Endometrial microvascular endothelial cells (primary cell): ENCODE measurements around the gene TUFT1. TPM values are rescaled to one million over a fixed set of nuclear protein-coding genes. Genes with fewer than 3 reads are reported as not detected.
"Not testable (repeated sequence)": the region's sequence is repeated elsewhere in the genome, so short reads cannot be mapped to it uniquely, and the experiment has no call there.

ENCODE experiments used
- in situ Hi-C: cut with HindIII; loops from 2 replicates; pipeline ENCODE4 v1.10.0; 2017; ENCODE audit warnings: low sequenced_read_pairs, low pct_unique_long_range_greater_than_20kb; ENCODE audit errors: inconsistent ontology term
- total RNA-seq: library from RNA; depleted of rRNA; stranded (reverse); fragments of >200 nt; gene quantifications from one replicate; pipeline ENCODE4 v1.2.3, GENCODE V29; 2015; ENCODE audit errors: inconsistent ontology term

The TUFT1 gene
- total RNA-seq, 1 donor from 2014 or later: 4.3 TPM

DNA sequence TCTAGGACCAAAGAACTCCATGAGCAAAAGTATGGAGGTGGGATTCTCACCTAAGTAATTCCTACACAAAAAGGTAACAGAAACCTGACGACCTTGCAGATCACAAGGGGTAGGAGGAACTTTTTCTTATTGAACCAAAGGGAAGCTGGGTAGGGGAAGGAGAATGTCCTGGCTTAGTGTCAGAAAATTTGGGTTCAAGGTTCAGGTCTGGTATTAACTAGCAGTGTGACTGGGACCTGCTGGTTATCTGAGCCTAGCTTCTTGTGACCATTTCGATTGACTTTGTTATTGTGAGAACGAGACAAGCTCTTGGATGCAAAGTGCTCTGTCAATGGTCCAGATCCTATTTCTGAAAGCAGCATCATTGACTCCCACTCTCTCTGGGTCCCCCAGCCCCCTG lies 66.7 kb downstream of the TUFT1 start:
- in situ Hi-C loops: no loop called here

DNA sequence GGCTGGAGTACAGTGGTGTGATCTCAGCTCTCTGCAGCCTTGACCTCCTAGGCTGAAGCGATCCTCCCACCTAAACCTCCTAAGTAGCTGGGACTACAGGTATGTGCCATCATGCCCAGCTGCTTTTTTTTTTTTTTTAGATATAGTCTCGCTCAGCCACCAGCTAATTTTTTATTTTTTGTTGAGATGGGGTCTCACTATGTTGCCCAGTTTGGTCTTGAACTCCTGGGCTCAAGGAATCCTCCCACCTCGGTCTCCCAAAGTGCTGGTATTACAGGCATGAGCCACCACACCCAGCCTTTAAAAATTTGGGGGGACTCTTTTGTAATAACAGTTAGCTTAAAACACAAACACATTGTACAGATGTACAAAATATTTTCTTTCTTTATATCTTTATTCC lies 70.0 kb downstream of the TUFT1 start:
- in situ Hi-C loops: no loop called here

- in situ Hi-C loops: no loop called here
Measured at GRCh38 chr1:151611288-151611790, 71.2 kb downstream of the TUFT1 start.

- in situ Hi-C loops: no loop called here
Measured at GRCh38 chr1:151611832-151612500, 71.9 kb downstream of the TUFT1 start, which contains the start of gene SNX27. TSS of gene SNX27 (plus strand) at chr1:151612050. CDS start at chr1:151612202, 152 bp downstream.

DNA sequence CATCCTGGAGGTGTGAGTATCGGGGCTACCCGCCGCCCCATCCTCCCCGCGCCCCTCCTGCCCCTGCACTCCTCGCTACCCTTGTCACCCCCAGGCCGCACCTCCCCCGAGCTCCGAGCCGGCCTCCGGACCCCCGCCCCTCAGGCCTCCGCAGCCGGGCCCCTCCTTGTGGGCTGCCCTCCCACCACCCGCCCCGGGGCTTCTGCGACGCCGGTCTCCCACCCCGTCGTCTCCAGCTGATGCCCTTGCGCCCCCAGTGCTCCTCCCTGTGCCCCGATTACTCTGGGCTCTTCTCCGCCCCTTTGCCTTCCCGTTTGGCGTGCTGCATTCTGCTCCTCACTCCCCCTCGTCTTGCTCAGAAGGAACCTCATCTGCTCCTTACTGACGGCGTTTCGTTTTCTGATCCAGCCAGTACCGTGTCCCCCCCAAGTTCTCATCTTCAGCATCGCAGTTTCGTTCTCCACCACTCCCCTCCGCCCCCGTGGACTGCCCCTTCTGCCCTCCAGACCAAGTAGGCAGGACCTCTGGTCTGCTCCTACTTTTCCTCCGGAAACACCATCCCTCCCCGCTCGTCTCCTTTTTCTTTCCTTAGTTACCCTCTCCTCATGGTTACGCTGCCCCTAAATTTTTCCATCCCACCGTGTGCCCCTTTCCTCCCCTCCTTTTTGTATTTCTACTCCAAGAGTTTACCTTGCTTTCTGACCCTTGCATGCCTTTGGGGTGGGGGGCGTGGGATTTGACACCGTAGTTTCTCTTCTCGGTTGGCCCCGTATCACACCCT lies 72.6 kb downstream of the TUFT1 start:
- in situ Hi-C loops: no loop called here

GRCh38 chr1:151613282-151613780 lies 73.2 kb downstream of the TUFT1 start:
- in situ Hi-C loops: no loop called here

DNA sequence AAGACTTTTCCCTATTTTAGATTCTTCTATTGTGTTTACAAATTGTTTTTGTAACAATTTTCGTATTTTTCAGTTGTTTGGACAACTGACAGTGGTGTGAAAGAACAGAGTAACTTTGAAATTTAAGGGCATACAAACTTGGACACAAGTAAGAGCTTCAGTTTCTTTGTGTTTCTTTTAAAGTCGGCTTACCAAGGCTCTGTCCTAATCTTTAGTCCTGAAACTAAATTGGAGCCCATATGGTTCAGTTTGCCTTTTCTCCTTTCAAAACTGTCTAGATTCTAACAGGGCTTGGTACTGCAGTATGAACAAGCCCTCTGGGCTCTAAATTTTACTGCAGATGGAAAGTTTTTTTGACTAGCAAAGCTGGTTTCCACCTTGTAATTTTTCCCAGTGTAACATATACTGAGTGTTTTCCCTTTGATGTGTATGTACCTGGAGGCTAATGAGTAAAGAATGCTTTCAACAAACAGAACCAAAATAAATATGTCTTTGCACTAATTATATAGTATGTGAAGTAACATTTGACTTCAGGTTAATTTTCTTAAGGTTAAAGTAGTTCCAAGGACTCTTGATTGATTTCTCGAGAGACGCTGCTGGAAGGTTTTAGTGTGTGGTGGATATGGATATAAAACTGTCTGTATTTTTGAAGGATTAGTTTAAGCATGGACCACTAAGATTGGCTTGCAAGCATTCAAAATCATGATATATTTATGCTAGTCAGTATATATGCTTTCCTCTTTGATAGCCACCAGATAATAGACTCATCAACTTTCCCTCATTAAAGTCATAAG lies 75.8 kb downstream of the TUFT1 start:
- in situ Hi-C loops: no loop called here

DNA sequence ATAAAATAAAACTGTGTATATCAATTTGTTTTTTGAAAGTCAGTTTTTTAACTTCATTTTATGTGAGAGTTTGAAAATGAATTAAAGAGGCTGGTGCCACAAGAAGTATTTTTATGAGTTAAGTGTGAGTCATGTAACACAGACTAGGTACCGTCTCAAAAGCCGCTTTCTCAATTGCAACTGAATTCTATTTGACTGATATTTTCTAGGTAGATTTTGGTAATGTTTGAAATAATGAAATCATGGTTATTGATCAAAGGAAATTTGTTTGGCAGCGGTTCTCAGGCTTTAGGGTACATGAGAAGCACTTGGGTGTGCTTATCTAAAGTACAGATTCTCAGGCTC lies 76.4 kb downstream of the TUFT1 start:
- in situ Hi-C loops: no loop called here

GRCh38 chr1:151618003-151618402 lies 77.9 kb downstream of the TUFT1 start:
- in situ Hi-C loops: no loop called here

GRCh38 chr1:151618470-151618869 lies 78.4 kb downstream of the TUFT1 start:
- in situ Hi-C loops: no loop called here

DNA sequence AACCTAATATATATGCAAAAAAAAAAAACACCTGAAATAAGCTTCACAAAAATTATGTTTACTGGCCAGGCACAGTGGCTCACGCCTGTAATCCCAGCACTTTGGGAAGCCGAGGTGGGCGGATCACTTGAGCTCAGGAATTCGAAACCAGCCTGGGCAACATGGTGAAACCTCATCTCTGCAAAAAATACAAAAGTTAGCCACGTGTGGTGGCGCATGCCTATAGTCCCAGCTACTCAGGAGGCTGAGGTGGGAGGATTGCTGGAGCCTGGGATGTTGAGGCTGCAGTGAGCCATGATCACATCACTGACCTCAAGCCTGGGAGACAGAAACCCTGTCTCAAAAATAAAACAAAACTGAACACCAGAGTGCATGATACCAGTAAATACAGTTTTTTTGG lies 78.9 kb downstream of the TUFT1 start:
- in situ Hi-C loops: not testable (repeated sequence)

GRCh38 chr1:151619489-151620093 lies 79.5 kb downstream of the TUFT1 start:
- in situ Hi-C loops: no loop called here

- in situ Hi-C loops: no loop called here
Measured at GRCh38 chr1:151620286-151620685, 80.2 kb downstream of the TUFT1 start.

GRCh38 chr1:151621351-151621750 lies 81.2 kb downstream of the TUFT1 start:
- in situ Hi-C loops: no loop called here

GRCh38 chr1:151624783-151625182 lies 84.7 kb downstream of the TUFT1 start:
- in situ Hi-C loops: no loop called here

DNA sequence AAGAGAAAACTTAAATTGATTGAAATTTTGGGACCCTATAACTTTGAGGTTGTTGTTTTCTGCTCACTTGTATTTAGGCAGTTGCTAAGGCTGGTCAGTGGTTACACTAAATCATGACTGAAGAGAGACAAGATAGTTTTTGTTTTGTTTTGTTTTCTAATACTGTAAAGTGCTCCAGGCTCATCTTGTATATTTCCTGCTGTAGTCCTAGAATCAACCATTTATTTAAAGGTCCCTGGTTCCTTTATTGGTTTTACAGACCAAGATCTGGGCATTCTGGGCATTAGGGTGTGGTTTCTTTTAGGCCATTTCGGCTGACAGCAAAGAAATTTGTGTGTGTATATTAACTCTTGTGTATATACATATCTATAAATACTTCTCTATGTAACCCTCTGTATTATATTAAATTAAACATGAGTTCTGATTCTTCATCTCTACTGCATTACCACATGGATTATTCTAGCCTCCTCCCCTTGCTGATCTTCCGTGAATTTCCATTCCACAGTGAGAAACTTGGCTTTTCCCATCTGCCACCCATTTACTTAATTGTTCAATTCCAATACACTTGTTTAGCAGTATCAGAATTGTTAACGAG lies 86.7 kb downstream of the TUFT1 start:
- in situ Hi-C loops: no loop called here

- in situ Hi-C loops: no loop called here
Measured at GRCh38 chr1:151629278-151629677, 89.2 kb downstream of the TUFT1 start.
